Measurements from ENCODE around the gene RABGEF1.
"Not testable (repeated sequence)": the region's sequence is repeated elsewhere in the genome, so short reads cannot be mapped to it uniquely, and the experiment has no call there.

GRCh38 chr7:66773744-66774143 lies 33.2 kb downstream of the RABGEF1 start:
- not testable (repeated sequence) for TF ChIP-seq POLR2AphosphoS5, POLR2A, POU2F2 (IDR thresholded peaks at IDR 0.05; ENCODE audit: low read depth, low read length)

Data from GM12891 (cell line).